Esophagus squamous epithelium (tissue), 5 donors: ENCODE measurements around the gene MRPS6. TPM values are rescaled to one million over a fixed set of nuclear protein-coding genes. Genes with fewer than 3 reads are reported as not detected.

ENCODE experiments used
- DNase-seq: peaks from one replicate; lab custom pipeline; 2025; lab: John Stamatoyannopoulos, UW
- H3K27ac ChIP-seq, 4 donors: fragments of 200-600 bp; sonication (generic); one replicate each; pipeline ENCODE4 v1.5.1; 2016 to 2019; ENCODE audit warnings: mild to moderate bottlenecking in 1 of 4
- H3K27me3 ChIP-seq, 4 donors: fragments of 200-600 bp; sonication (generic); 1 replicate in 3 of 4; 2 replicates in 1 of 4; pipeline versions ENCODE4 v1.5.1 to v1.6.0; 2017 to 2021; ENCODE audit warnings: antibody characterized with exemption in 1 of 4
- H3K36me3 ChIP-seq, 3 donors: fragments of 200-600 bp; sonication (generic); one replicate each; pipeline ENCODE4 v1.5.1; 2016 to 2019
- H3K4me1 ChIP-seq, 3 donors: fragments of 200-600 bp; sonication (generic); one replicate each; pipeline ENCODE4 v1.5.1; 2017 to 2019
- H3K4me3 ChIP-seq, 4 donors: fragments of 200-600 bp; sonication (generic); 1 replicate in 3 of 4; 2 replicates in 1 of 4; pipeline ENCODE4 v1.5.1; 2016 to 2019; ENCODE audit warnings: mild to moderate bottlenecking in 2 of 4, moderate library complexity in 1 of 4
- H3K9me3 ChIP-seq, 3 donors: fragments of 200-600 bp; sonication (generic); one replicate each; pipeline ENCODE4 v1.5.1; 2016 to 2019
- CTCF ChIP-seq, 6 experiments: fragments of 450-650 bp in 4 of 6; fragments of 200-600 bp in 2 of 6; sonication (generic) in 2 of 6; IDR thresholded peaks; one replicate each; pipeline ENCODE4 v1.5.1; 2016 to 2019; ENCODE audit warnings: antibody characterized with exemption in 6 of 6, mild to moderate bottlenecking in 4 of 6, moderate library complexity in 4 of 6
- POLR2A ChIP-seq, 4 donors: fragments of 450-650 bp; IDR thresholded peaks; one replicate each; pipeline ENCODE4 v1.6.1; 2017; ENCODE audit warnings: antibody characterized with exemption in 4 of 4, mild to moderate bottlenecking in 4 of 4, moderate library complexity in 3 of 4
- WGBS, 2 donors: methylation state at CpG; one replicate each; pipeline ENCODE4 v1.1.5; 2018; 5-methylcytosine and 5-hydroxymethylcytosine counted together
- intact Hi-C: fragments of 100-400 bp; cut with DNase I; formaldehyde crosslinking; loops from one replicate; pipeline ENCODE4 v1.15.0; 2022
- total RNA-seq, 4 donors: library from RNA; depleted of rRNA; stranded (reverse); fragments of >200 nt; gene quantifications; one replicate each; pipeline ENCODE4 v1.1.0, GENCODE V29; 2016
- donor health status: DM: yes; HTN: yes; CAD: no.

Gene MRPS6
- total RNA-seq, 4 donors from 2014 or later, result 13.4 to 32.2 (median 20.1) TPM

GRCh38 chr21:34080710-34081109 lies 7.3 kb downstream of the MRPS6 start:
- H3K9me3 ChIP-seq, result no peaks in the 10 kb centered on the region
- 89 to 94% methylated on average over 5 of the region's 5 CpGs for WGBS, 2 donors
- TF ChIP-seq CTCF (IDR thresholded peaks at IDR 0.05) (no peak), POLR2A (IDR thresholded peaks at IDR 0.05) (no peak)
- no peak for DNase-seq
- H3K4me3 ChIP-seq, result no peak overlapping the region
- peaks cover 0 to 10% (median 0%) of the 10 kb centered on the region in 3 donors for H3K36me3 ChIP-seq
- intact Hi-C loops, result no loop called here
- no peak overlapping the region for H3K27ac ChIP-seq
- no peaks in the 10 kb centered on the region for H3K27me3 ChIP-seq
- peaks cover 0 to 61% (median 14%) of the 10 kb centered on the region in 3 donors for H3K4me1 ChIP-seq

- WGBS, 2 donors, result 76 to 81% methylated on average over 4 of the region's 4 CpGs
Measured at GRCh38 chr21:34082769-34083168, 9.4 kb downstream of the MRPS6 start.

GRCh38 chr21:34083357-34083756 lies 10.0 kb downstream of the MRPS6 start:
- no peaks in the 10 kb centered on the region for H3K9me3 ChIP-seq
- no peak for TF ChIP-seq CTCF (IDR thresholded peaks at IDR 0.05)
- H3K4me1 ChIP-seq, result peaks cover 0 to 42% (median 8%) of the 10 kb centered on the region in 3 donors
- H3K4me3 ChIP-seq, result no peak overlapping the region
- DNase-seq, result no peak
- 89 to 91% methylated on average over 3 of the region's 3 CpGs for WGBS, 2 donors
- no peaks in the 10 kb centered on the region for H3K27me3 ChIP-seq
- intact Hi-C loops, result no loop called here
- H3K36me3 ChIP-seq, result peaks cover 0 to 10% (median 0%) of the 10 kb centered on the region in 3 donors
- H3K27ac ChIP-seq, result no peak overlapping the region

More at GRCh38 chr21:34082769-34083168, 9.4 kb downstream of the MRPS6 start:
- no peak overlapping the region for H3K4me3 ChIP-seq
- DNase-seq, result no peak
- intact Hi-C loops, result no loop called here
- no peak overlapping the region for H3K27ac ChIP-seq
- H3K9me3 ChIP-seq, result no peaks in the 10 kb centered on the region
- H3K36me3 ChIP-seq, result peaks cover 0 to 10% (median 0%) of the 10 kb centered on the region in 3 donors
- TF ChIP-seq POLR2A (IDR thresholded peaks at IDR 0.05), result no peak
- no peak for TF ChIP-seq CTCF (IDR thresholded peaks at IDR 0.05)
- no peaks in the 10 kb centered on the region for H3K27me3 ChIP-seq
- peaks cover 0 to 47% (median 8%) of the 10 kb centered on the region in 3 donors for H3K4me1 ChIP-seq

- TF ChIP-seq POLR2A (IDR thresholded peaks at IDR 0.05) (no peak), CTCF (IDR thresholded peaks at IDR 0.05) (no peak)
- no peak for DNase-seq
- H3K9me3 ChIP-seq, result no peaks in the 10 kb centered on the region
- peaks cover 0 to 10% (median 0%) of the 10 kb centered on the region in 3 donors for H3K36me3 ChIP-seq
- 82 to 84% methylated on average over 2 of the region's 2 CpGs for WGBS, 2 donors
- peaks cover 0 to 29% (median 7%) of the 10 kb centered on the region in 3 donors for H3K4me1 ChIP-seq
- no peak overlapping the region for H3K27ac ChIP-seq
- H3K27me3 ChIP-seq, result no peaks in the 10 kb centered on the region
- no peak overlapping the region for H3K4me3 ChIP-seq
- intact Hi-C loops, result no loop called here
Measured at GRCh38 chr21:34085129-34085528, 11.8 kb downstream of the MRPS6 start.

GRCh38 chr21:34086887-34087306 lies 13.5 kb downstream of the MRPS6 start:
- Histone ChIP-seq H3K4me3 (no peak overlapping the region), H3K27ac (no peak overlapping the region), H3K27me3 (no peaks in the 10 kb centered on the region), H3K4me1 (peaks cover 0 to 40% (median 14%) of the 10 kb centered on the region in 3 donors), H3K9me3 (no peaks in the 10 kb centered on the region), H3K36me3 (peaks cover 0 to 10% (median 0%) of the 10 kb centered on the region in 3 donors)
- DNase-seq, result no peak
- WGBS, 2 donors, result 82 to 95% methylated on average over 2 to 5 of the region's 5 CpGs
- intact Hi-C loops, result no loop called here
- TF ChIP-seq CTCF (IDR thresholded peaks at IDR 0.05) (no peak), POLR2A (IDR thresholded peaks at IDR 0.05) (no peak)
